Fibroblast of lung (primary cell): ENCODE data around the gene TRIM15. TPM values are rescaled to one million over a fixed set of nuclear protein-coding genes. Genes with fewer than 3 reads are reported as not detected.

Experiments
- DNase-seq, 2 donors: peaks; one replicate each; pipeline versions ENCODE4 v3.0.0 to v3.0.0-alpha.2; 2010; ENCODE audit warnings: low read depth in 2 of 2
- H2AFZ ChIP-seq: 2 replicates; pipeline ENCODE4 v1.5.1; 2012; ENCODE audit warnings: low read length, control low read depth, inconsistent platforms
- H3K27ac ChIP-seq: 2 replicates; pipeline ENCODE4 v1.5.1; 2011; ENCODE audit warnings: low read length, control low read depth; ENCODE audit not compliant: insufficient read depth
- H3K27me3 ChIP-seq: 2 replicates; pipeline ENCODE4 v1.5.1; 2011; ENCODE audit warnings: mild to moderate bottlenecking, low read length; ENCODE audit not compliant: control insufficient read depth, insufficient read depth
- H3K36me3 ChIP-seq: 2 replicates; pipeline ENCODE4 v1.5.1; 2011; ENCODE audit warnings: low read length; ENCODE audit not compliant: control insufficient read depth, insufficient read depth
- H3K4me1 ChIP-seq: 2 replicates; pipeline ENCODE4 v1.5.1; 2011; ENCODE audit warnings: low read length; ENCODE audit not compliant: control insufficient read depth, insufficient read depth; ENCODE audit errors: extremely low read depth
- H3K4me2 ChIP-seq: 2 replicates; pipeline ENCODE4 v1.5.1; 2011; ENCODE audit warnings: low read length, control low read depth; ENCODE audit not compliant: insufficient read depth; ENCODE audit errors: extremely low read depth
- H3K4me3 ChIP-seq, 4 experiments: fragments of 200-600 bp in 1 of 4; sonication (generic) in 1 of 4; replicated peaks in 1 of 4; 2 replicates each; pipeline ENCODE4 v1.5.1; 2011 to 2016; ENCODE audit warnings: low read length in 4 of 4, low read depth in 3 of 4, mild to moderate bottlenecking in 3 of 4, control low read depth in 2 of 4, inconsistent platforms in 1 of 4, mixed read lengths in 1 of 4; ENCODE audit not compliant: insufficient read depth in 1 of 4; ENCODE audit errors: control extremely low read depth in 1 of 4
- H3K79me2 ChIP-seq: 2 replicates; pipeline ENCODE4 v1.5.1; 2012; ENCODE audit warnings: mild to moderate bottlenecking, low read length, inconsistent platforms; ENCODE audit not compliant: control insufficient read depth, insufficient read depth
- H3K9ac ChIP-seq: 2 replicates; pipeline ENCODE4 v1.5.1; 2011; ENCODE audit warnings: mild to moderate bottlenecking, low read length, control low read depth; ENCODE audit not compliant: insufficient read depth
- H3K9me3 ChIP-seq: 2 replicates; pipeline ENCODE4 v1.5.1; 2012; ENCODE audit warnings: low read depth, low read length; ENCODE audit not compliant: control insufficient read depth, insufficient read depth
- H4K20me1 ChIP-seq: 2 replicates; pipeline ENCODE4 v1.5.1; 2011; ENCODE audit warnings: low read length; ENCODE audit not compliant: control insufficient read depth, insufficient read depth; ENCODE audit errors: extremely low read depth
- EZH2 ChIP-seq: IDR thresholded peaks from 2 replicates; pipeline ENCODE4 v1.5.1; 2012; ENCODE audit warnings: low read length, control low read depth, mild to moderate bottlenecking; ENCODE audit errors: missing control alignments
- polyA plus RNA-seq, 2 donors: library from polyadenylated mRNA; depleted of rRNA in 1 of 2; stranded (reverse) in 1 of 2; unstranded in 1 of 2; fragments of >200 nt; gene quantifications; 2 replicates each; pipeline ENCODE4 v1.2.1, GENCODE V29; 2011 to 2012; ENCODE audit warnings: missing spikeins in 1 of 2
- total RNA-seq: library from RNA; depleted of rRNA; stranded (reverse); fragments of >200 nt; gene quantifications from 2 replicates; pipeline ENCODE4 v1.2.1, GENCODE V29; 2014
- TF ChIP-seq, protein P1 (sequence below), 2 donors: IDR thresholded peaks in 1 of 2; conservative IDR thresholded peaks in 1 of 2; 1 replicate in 1 of 2; 2 replicates in 1 of 2; pipeline ENCODE4 v1.5.1; 2011 to 2012; ENCODE audit warnings: low read length in 2 of 2, control low read depth in 1 of 2, inconsistent platforms in 1 of 2, low read depth in 1 of 2, mild to moderate bottlenecking in 1 of 2

TRIM15 gene
- total and polyA plus RNA-seq, 2 donors (not counting 1 experiment from before 2014, with no cell fraction given), result not detected

DNA sequence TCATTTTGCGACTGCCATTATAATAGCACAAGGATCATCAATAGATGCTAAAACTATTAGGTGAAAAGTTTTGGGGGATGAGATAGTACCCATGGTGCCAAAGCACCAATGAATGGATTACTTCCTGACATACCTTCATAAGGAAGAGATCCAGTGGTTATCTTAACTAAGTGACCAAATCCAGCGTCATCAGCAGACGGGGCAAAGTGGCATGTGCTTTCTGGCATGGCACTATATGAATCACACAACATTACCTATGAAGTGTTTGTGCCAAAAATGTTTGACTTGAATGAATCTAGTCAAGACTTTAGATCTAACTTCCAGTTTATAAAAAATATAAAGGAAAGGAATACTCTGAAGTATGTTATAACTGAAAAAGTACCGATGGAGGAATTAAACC is 39.0 kb downstream of the TRIM15 start:
- Histone ChIP-seq H3K9ac (no peak overlapping the region), H3K4me2 (no peak overlapping the region), H3K4me1 (peaks cover 4% of the 10 kb centered on the region), H3K27me3 (no peaks in the 10 kb centered on the region), H3K9me3 (no peaks in the 10 kb centered on the region), H4K20me1 (no peaks in the 10 kb centered on the region), H3K4me3 (no peak overlapping the region), H3K36me3 (peaks cover 13% of the 10 kb centered on the region), H3K79me2 (peaks cover 14% of the 10 kb centered on the region), H3K27ac (no peak overlapping the region), H2AFZ (no peak overlapping the region)
- peak in 1 of 2 donors; percentile 18 for DNase-seq
- TF ChIP-seq, protein P1, sequence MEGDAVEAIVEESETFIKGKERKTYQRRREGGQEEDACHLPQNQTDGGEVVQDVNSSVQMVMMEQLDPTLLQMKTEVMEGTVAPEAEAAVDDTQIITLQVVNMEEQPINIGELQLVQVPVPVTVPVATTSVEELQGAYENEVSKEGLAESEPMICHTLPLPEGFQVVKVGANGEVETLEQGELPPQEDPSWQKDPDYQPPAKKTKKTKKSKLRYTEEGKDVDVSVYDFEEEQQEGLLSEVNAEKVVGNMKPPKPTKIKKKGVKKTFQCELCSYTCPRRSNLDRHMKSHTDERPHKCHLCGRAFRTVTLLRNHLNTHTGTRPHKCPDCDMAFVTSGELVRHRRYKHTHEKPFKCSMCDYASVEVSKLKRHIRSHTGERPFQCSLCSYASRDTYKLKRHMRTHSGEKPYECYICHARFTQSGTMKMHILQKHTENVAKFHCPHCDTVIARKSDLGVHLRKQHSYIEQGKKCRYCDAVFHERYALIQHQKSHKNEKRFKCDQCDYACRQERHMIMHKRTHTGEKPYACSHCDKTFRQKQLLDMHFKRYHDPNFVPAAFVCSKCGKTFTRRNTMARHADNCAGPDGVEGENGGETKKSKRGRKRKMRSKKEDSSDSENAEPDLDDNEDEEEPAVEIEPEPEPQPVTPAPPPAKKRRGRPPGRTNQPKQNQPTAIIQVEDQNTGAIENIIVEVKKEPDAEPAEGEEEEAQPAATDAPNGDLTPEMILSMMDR (conservative IDR thresholded peaks at IDR 0.05 in 1 of 2, IDR thresholded peaks at IDR 0.05 in 1 of 2; ENCODE audit: low read depth in 1 of 2, low read length in 2 of 2), result no peak
- TF ChIP-seq EZH2, result no peak

DNA sequence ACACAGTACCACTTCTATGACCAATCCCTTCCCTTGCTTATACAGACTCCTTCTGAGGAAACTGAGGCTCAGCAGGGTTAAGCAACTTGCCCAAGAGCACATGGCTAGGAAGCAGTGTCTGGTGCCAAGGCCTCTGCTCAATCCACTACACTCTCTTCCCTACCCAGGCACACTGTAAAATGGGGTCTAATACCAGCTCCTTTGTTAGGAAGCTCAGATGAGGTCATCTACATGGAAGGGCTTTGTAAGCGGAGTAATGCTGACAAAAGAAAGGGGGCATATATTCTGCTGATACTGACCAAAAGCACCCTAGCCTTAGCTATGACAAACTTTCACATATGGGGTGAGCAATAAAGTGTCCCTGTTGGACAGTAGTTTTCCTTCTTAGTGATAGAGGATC is 40.8 kb downstream of the TRIM15 start:
- no peaks in the 10 kb centered on the region for H3K9me3 ChIP-seq
- no peak overlapping the region for H3K4me2 ChIP-seq
- H3K27ac ChIP-seq, result no peak overlapping the region
- no peaks in the 10 kb centered on the region for H3K27me3 ChIP-seq
- no peak overlapping the region for H2AFZ ChIP-seq
- H3K4me1 ChIP-seq, result peaks cover 10% of the 10 kb centered on the region
- no peak for DNase-seq
- H3K4me3 ChIP-seq, result no peak overlapping the region
- peaks cover 1% of the 10 kb centered on the region for H3K36me3 ChIP-seq
- no peak for TF ChIP-seq EZH2
- TF ChIP-seq, protein P1 (conservative IDR thresholded peaks at IDR 0.05 in 1 of 2, IDR thresholded peaks at IDR 0.05 in 1 of 2; ENCODE audit: low read depth in 1 of 2, low read length in 2 of 2), result no peak
- peaks cover 17% of the 10 kb centered on the region for H3K79me2 ChIP-seq
- no peaks in the 10 kb centered on the region for H4K20me1 ChIP-seq
- H3K9ac ChIP-seq, result no peak overlapping the region

DNA sequence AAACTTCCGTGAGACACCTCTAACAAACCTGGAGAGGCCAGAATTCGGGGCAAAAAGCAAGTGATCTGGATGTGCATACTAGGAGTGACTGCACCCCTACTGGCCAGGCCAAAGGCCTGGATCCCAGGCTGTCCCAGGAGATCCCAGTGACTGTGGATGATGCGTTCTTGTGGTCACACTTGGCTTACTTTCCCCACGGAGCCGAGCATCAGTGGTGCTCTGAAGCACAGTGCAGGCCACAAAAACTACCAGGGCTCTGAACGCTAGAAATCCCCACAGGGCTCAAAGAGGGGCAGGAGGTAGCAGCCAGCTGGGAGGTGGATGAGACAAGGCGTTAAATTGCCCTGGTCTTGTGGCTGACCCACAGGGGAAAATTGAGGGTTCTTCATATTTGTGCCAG is 42.8 kb downstream of the TRIM15 start:
- Histone ChIP-seq H3K27me3 (no peaks in the 10 kb centered on the region), H3K4me3 (no peak overlapping the region), H3K4me1 (peaks cover 10% of the 10 kb centered on the region), H3K4me2 (no peak overlapping the region), H3K9me3 (no peaks in the 10 kb centered on the region), H3K27ac (no peak overlapping the region), H4K20me1 (no peaks in the 10 kb centered on the region), H3K36me3 (no peaks in the 10 kb centered on the region), H2AFZ (no peak overlapping the region), H3K79me2 (peaks cover 30% of the 10 kb centered on the region), H3K9ac (no peak overlapping the region)
- DNase-seq, result peak in 1 of 2 donors; percentile 29
- TF ChIP-seq, protein P1 (conservative IDR thresholded peaks at IDR 0.05 in 1 of 2, IDR thresholded peaks at IDR 0.05 in 1 of 2; ENCODE audit: low read depth in 1 of 2, low read length in 2 of 2), result no peak
- TF ChIP-seq EZH2, result no peak
